GM12892 (cell line): ENCODE data around the gene KCNJ5.

Source experiments
- DNase-seq: peaks from one replicate; pipeline ENCODE4 v3.0.0; 2011; ENCODE audit not compliant: insufficient read length
- FAIRE-seq: peaks from 2 replicates; lab custom pipeline; 2011; peaks lifted over from hg19 to GRCh38; lab: Jason Lieb, UNC
- POLR2A ChIP-seq: IDR thresholded peaks from 2 replicates; pipeline ENCODE4 v1.6.1; 2011; ENCODE audit warnings: low read depth, low read length, control low read depth
- POLR2AphosphoS5 ChIP-seq: IDR thresholded peaks from 2 replicates; pipeline ENCODE4 v1.6.1; 2011; ENCODE audit warnings: low read depth, low read length, control low read depth
- TAF1 ChIP-seq: IDR thresholded peaks from 2 replicates; pipeline ENCODE4 v1.6.1; 2011; ENCODE audit warnings: low read depth, mild to moderate bottlenecking, control low read depth, low read length, borderline replicate concordance

The KCNJ5 gene

GRCh38 chr11:128933481-128934178 is 42.5 kb downstream of the KCNJ5 start:
- DNase-seq (no peak), FAIRE-seq (no peak)
- TF ChIP-seq TAF1 (no peak), POLR2A (no peak), POLR2AphosphoS5 (no peak)

GRCh38 chr11:128934351-128934750 is 43.2 kb downstream of the KCNJ5 start:
- DNase-seq: no peak
- no peak for TF ChIP-seq POLR2A
- no peak for TF ChIP-seq POLR2AphosphoS5
- no peak for TF ChIP-seq TAF1
- no peak for FAIRE-seq

GRCh38 chr11:128934926-128935325 is 43.8 kb downstream of the KCNJ5 start:
- FAIRE-seq (no peak), DNase-seq (no peak)
- TF ChIP-seq TAF1 (no peak), POLR2A (no peak), POLR2AphosphoS5 (no peak)

DNA sequence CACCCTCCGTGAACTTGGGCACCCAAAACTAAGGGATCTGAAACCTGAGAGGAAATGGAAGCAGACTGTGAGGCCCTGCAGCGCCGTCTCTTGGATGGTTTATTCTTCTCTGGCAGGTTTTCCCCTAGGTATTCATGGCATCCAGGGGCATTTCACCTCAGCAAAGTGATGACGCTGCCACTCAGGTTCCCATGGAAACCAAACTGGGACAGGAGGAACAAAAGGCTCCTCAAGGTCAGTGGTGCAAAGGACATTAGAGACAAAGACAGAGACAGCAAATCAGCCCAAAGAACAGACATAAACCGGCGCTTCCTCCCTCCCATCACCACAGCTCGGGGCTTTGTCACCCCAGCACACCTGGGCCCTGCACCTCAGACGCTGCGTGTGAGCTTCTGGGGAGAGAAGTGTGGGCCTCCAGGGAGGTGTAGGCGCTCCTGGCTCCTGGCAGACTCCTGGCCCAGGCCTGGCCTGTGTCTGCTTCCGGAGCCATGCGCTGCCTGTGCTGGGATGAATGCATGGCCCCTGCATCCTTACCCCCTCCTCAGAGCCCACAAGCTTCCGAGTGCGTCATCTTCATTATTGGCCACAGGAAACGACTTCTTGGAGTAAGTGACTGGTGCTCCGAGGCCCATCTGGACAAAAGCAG is 45.6 kb downstream of the KCNJ5 start:
- FAIRE-seq (no peak), DNase-seq (no peak)
- TF ChIP-seq TAF1 (no peak), POLR2A (no peak), POLR2AphosphoS5 (no peak)

DNA sequence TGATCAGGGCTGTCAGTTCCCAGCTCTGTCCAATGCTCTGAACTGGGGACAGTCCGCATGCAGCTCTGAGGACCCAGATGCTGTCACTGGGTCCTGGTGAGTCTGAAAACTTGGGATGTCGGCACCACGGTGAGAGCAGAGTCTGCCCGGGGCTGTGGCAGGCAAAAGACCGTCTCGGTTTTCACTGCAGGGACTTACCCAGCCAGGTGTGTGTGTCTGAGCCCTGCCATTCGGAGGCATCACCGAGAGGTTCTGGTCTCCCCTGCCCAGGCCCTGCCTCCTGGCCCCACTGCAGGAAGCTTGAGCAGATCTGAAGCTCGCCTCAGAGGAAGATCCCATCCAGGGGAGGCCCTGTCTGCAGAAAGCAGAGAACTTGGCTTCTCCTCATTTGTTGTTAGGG is 46.3 kb downstream of the KCNJ5 start:
- no peak for TF ChIP-seq TAF1
- no peak for TF ChIP-seq POLR2A
- TF ChIP-seq POLR2AphosphoS5: no peak
- DNase-seq (no peak), FAIRE-seq (no peak)

DNA sequence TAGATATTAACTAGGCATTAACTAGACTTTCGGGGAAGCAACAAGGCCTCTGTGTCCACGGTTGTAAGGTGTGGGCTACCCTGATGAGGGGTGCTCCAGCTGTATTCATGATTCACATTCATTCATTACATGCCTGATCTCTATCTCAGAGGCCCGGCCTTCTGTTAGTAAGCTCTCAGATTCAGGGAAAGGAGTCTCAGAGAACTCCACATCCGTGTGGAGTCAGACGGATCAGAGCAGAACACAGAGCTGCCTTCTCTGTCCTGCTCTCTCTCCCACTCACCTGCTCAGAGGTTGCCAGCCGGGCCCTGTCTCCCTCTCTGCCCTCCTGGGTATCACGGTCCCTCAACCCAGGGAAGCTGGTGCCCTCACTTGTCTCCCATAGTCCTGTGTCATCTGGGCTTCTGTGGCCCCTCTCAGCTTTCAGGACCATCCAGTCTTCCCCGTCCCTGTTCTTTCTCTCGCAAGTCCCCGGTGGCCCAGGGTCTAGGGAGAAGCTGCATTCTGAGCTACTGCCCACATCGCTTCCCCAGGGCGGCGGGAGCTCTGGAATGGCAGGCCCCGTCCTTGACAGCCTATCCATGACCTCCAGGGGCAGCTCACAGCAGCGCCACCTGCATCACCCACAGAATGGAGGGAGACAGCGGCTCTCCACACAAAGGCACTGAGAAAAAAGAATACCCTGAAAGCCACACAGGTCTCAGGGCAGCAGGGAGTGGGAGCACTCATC is 47.2 kb downstream of the KCNJ5 start:
- TF ChIP-seq POLR2AphosphoS5 (no peak), POLR2A (no peak), TAF1 (no peak)
- DNase-seq (no peak), FAIRE-seq (no peak)

DNA sequence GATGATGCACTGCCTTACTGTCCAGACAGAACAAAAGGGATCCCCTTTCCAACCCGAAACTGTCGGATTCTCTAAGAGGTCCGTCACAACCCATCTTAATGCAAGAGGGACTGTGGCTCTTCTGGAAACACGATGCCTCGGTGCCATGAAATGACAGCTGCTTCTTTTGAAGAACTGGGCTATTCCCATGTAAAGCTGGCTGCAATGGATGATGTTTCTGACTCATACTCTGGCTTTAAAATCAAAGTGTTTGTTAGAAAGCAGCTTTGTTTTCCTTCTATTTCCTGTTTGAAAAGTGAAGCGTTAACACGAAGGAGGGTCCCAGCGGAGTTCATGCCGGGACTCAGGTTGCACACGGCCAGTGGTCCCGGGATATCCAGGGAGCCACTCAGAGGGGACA is 48.4 kb downstream of the KCNJ5 start:
- TF ChIP-seq POLR2A: no peak
- TF ChIP-seq TAF1: no peak
- no peak for TF ChIP-seq POLR2AphosphoS5
- FAIRE-seq (no peak), DNase-seq (no peak)

- DNase-seq (no peak), FAIRE-seq (no peak)
- TF ChIP-seq POLR2A (no peak), TAF1 (no peak), POLR2AphosphoS5 (no peak)
Observed at GRCh38 chr11:128940156-128940555, 49.0 kb downstream of the KCNJ5 start.

GRCh38 chr11:128940603-128941002 is 49.4 kb downstream of the KCNJ5 start:
- DNase-seq (no peak), FAIRE-seq (no peak)
- no peak for TF ChIP-seq TAF1
- no peak for TF ChIP-seq POLR2AphosphoS5
- no peak for TF ChIP-seq POLR2A

GRCh38 chr11:128941110-128941509 is 50.0 kb downstream of the KCNJ5 start:
- FAIRE-seq (no peak), DNase-seq (no peak)
- TF ChIP-seq POLR2A: no peak
- TF ChIP-seq POLR2AphosphoS5: no peak
- TF ChIP-seq TAF1: no peak

DNA sequence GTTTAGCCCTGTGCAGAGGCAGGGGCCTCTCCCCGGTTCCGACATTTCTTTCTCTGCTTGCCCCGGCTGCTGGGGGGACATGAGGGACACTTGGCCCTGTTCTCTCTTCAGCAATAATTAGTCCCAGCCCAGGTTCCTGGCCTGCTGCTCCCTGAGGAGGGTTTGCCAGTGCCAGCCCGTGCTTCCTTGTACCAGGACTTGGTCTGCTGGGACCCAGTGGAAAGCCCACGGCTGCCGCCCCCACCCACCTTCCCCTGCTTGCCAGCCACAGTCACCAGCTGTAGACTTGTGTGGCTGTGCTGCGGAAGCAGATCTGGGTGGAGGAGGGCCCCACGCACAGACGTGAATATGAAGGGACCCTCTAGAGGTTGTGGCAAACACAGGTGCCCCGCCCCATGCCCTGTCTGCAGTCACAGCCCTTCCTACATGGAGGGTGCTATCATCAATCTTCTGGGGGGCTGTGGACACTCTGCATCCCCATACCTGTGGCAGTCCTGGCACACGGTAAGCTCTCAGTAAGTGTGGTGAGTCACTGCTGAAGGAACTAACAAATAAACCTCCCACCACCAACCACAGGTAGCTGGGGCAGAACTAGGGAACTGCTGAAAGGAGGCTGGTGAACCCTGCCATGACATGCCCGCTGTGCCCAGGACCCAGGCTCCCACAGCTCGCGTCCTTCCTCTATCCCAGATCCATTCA is 50.6 kb downstream of the KCNJ5 start:
- DNase-seq (no peak), FAIRE-seq (no peak)
- TF ChIP-seq POLR2AphosphoS5 (no peak), TAF1 (no peak), POLR2A (no peak)
